ENCODE results near the gene SORCS2.

DNA sequence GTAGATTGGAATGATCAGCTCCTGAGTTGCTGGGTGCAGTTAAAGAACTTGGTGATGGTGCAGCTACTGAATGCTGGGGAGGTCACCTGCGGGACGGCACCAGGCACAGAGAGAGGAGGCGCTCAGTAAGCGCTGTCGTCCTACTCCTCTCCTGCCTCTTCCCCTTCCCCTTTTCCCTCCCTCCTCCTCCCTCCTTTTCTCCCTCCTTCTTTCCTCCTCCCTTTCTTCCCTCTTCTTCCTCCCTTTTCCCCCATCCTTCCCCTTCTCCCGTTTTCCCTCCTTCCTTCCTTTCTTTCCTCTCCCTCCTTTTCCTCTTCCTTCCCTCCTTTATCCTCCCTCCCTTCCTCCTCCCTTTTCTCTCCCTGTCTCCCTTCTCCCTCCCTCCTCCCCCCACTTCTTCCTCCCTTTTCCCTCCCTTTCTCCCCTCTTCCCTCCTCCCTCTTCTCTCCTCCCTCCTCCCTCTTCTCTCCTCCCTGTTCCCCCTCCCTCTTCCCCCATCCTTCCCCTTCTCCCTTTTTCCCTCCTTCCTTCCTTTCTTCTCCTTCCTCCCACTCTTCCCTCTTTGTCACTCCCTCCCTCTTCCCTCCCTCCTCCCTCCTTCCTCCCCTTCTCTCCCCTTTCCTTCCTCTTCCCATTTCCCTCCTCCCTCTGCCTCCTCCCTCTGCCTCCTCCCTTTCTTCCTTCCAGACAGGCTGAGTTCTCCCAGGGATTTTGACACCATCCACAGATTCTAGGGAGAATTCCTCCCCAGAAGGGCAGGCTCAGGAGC lies 330.3 kb downstream of the SORCS2 start:
- TF ChIP-seq RAD21 (CRISPR knock-in tag; IDR thresholded peaks at IDR 0.05) (no peak), ZMYM2 (CRISPR knock-in tag; IDR thresholded peaks at IDR 0.05) (no peak), POLR2AphosphoS5 (IDR thresholded peaks at IDR 0.05; ENCODE audit: low read depth, low read length) (no peak), RFXANK (CRISPR knock-in tag; IDR thresholded peaks at IDR 0.05) (no peak), TRIM24 (CRISPR knock-in tag; IDR thresholded peaks at IDR 0.05) (no peak), CTCF (CRISPR knock-in tag; IDR thresholded peaks at IDR 0.05) (no peak), MEIS1 (CRISPR knock-in tag; IDR thresholded peaks at IDR 0.05; ENCODE audit: borderline replicate concordance) (no peak), CCAR2 (optimal IDR thresholded peaks at IDR 0.05; ENCODE audit: low read depth, low read length) (no peak)
